ENCODE results near the gene SLC43A2. TPM values are rescaled to one million over a fixed set of nuclear protein-coding genes. Genes with fewer than 3 reads are reported as not detected.

SLC43A2 gene
- total RNA-seq, 4 donors from 2014 or later, result 58.6 to 103 (median 69.0) TPM

GRCh38 chr17:1634841-1635650 is 6.4 kb upstream of the SLC43A2 start:
- Histone ChIP-seq H3K36me3 (peaks cover 0 to 16% (median 0%) of the 10 kb centered on the region in 3 donors), H3K4me3 (no peak overlapping the region), H3K4me1 (peaks cover 0 to 2% (median under 1%) of the 10 kb centered on the region in 4 donors), H3K27me3 (no peaks in the 10 kb centered on the region), H3K9me3 (no peaks in the 10 kb centered on the region), H3K27ac (no peak overlapping the region)
- no peak for TF ChIP-seq CTCF (IDR thresholded peaks at IDR 0.05)
- TF ChIP-seq POLR2A (IDR thresholded peaks at IDR 0.05), result no peak
- no peak for DNase-seq

GRCh38 chr17:1630662-1631061 is 2.0 kb upstream of the SLC43A2 start:
- no peak overlapping the region for H3K4me3 ChIP-seq
- peaks cover 0 to 20% (median 13%) of the 10 kb centered on the region in 4 donors for H3K4me1 ChIP-seq
- no peak for TF ChIP-seq CTCF (IDR thresholded peaks at IDR 0.05)
- TF ChIP-seq POLR2A (IDR thresholded peaks at IDR 0.05), result no peak
- H3K9me3 ChIP-seq, result no peaks in the 10 kb centered on the region
- DNase-seq, result peak in 1 of 3 donors; percentile 57
- H3K27ac ChIP-seq, result peak overlapping the region in 2 of 4 donors; percentile 87 to 99
- H3K36me3 ChIP-seq, result peaks cover 0 to 4% (median 0%) of the 10 kb centered on the region in 3 donors
- no peaks in the 10 kb centered on the region for H3K27me3 ChIP-seq

- Histone ChIP-seq H3K36me3 (no peaks in the 10 kb centered on the region), H3K9me3 (no peaks in the 10 kb centered on the region), H3K27me3 (no peaks in the 10 kb centered on the region), H3K4me3 (peak overlapping the region; percentile 76 to 89 (median 84)), H3K4me1 (peaks cover 0 to 20% (median 15%) of the 10 kb centered on the region in 4 donors), H3K27ac (peak overlapping the region; percentile 87 to 99 (median 91))
- no peak for TF ChIP-seq POLR2A (IDR thresholded peaks at IDR 0.05)
- TF ChIP-seq CTCF (IDR thresholded peaks at IDR 0.05), result peak; percentile 62 to 78 (median 72)
- peak; percentile 85 to 91 (median 86) for DNase-seq
These were observed 1.1 kb upstream of the SLC43A2 start for GRCh38 chr17:1629504-1630310.

- Histone ChIP-seq H3K36me3 (no peaks in the 10 kb centered on the region), H3K27me3 (no peaks in the 10 kb centered on the region), H3K9me3 (no peaks in the 10 kb centered on the region), H3K4me3 (peak overlapping the region; percentile 76 to 89 (median 84)), H3K4me1 (peaks cover 0 to 20% (median 15%) of the 10 kb centered on the region in 4 donors), H3K27ac (peak overlapping the region; percentile 87 to 99 (median 91))
- peak; percentile 96 to 98 (median 97) for DNase-seq
- TF ChIP-seq CTCF (IDR thresholded peaks at IDR 0.05) (peak; percentile 40 to 67 (median 50)), POLR2A (IDR thresholded peaks at IDR 0.05) (peak; percentile 35 to 50)
These were observed 346 bp upstream of the SLC43A2 start for GRCh38 chr17:1628856-1629503.

Data from Peyer's patch (tissue), 4 donors.